GM12878 (cell line): ENCODE results near the gene NME7. TPM values are rescaled to one million over a fixed set of nuclear protein-coding genes. Genes with fewer than 3 reads are reported as not detected.

Source experiments
- ATF3 ChIP-seq: IDR thresholded peaks from 2 replicates; pipeline ENCODE4 v1.6.1; 2011; ENCODE audit warnings: low read depth, mild to moderate bottlenecking, low read length, moderate library complexity, borderline replicate concordance; ENCODE audit errors: extremely low read depth
- BMI1 ChIP-seq: fragments of 450-650 bp; IDR thresholded peaks from 2 replicates; pipeline ENCODE4 v1.6.1; 2016; ENCODE audit warnings: mild to moderate bottlenecking, moderate library complexity, borderline replicate concordance
- CEBPB ChIP-seq, 2 experiments: fragments of 150-350 bp in 1 of 2; IDR thresholded peaks; 2 replicates each; pipeline ENCODE4 v1.6.1; 2012 to 2014; ENCODE audit warnings: low read depth in 2 of 2, low read length in 2 of 2, borderline replicate concordance in 1 of 2, inconsistent platforms in 1 of 2
- CUX1 ChIP-seq: IDR thresholded peaks from 2 replicates; pipeline ENCODE4 v1.6.1; 2012; ENCODE audit warnings: improper control_type of control experiment, low read depth, low read length; ENCODE audit not compliant: insufficient replicate concordance
- E2F4 ChIP-seq: IDR thresholded peaks from 2 replicates; pipeline ENCODE4 v1.6.1; 2012; ENCODE audit warnings: low read depth, low read length, improper control_type of control experiment
- ESRRA ChIP-seq: IDR thresholded peaks from 2 replicates; pipeline ENCODE4 v1.6.1; 2012; ENCODE audit warnings: mild to moderate bottlenecking, low read length, improper control_type of control experiment
- FOS ChIP-seq: IDR thresholded peaks from 3 replicates; pipeline ENCODE4 v1.6.1; 2011; ENCODE audit warnings: borderline replicate concordance; ENCODE audit not compliant: insufficient read length; ENCODE audit errors: extremely low read depth
- GATAD2B ChIP-seq: fragments of 450-650 bp; conservative IDR thresholded peaks from 2 replicates; pipeline ENCODE4 v1.6.1; 2017; ENCODE audit warnings: low read depth, mild to moderate bottlenecking, moderate library complexity
- NKRF ChIP-seq: fragments of 450-650 bp; conservative IDR thresholded peaks from 2 replicates; pipeline ENCODE4 v1.6.1; 2017; ENCODE audit warnings: mild to moderate bottlenecking, moderate library complexity
- PAX5 ChIP-seq: IDR thresholded peaks from 2 replicates; pipeline ENCODE4 v1.6.1; 2011; ENCODE audit warnings: low read depth, low read length, borderline replicate concordance
- PAX8 ChIP-seq: fragments of 450-650 bp; IDR thresholded peaks from 2 replicates; pipeline ENCODE4 v1.6.1; 2017; ENCODE audit warnings: mild to moderate bottlenecking, moderate library complexity
- TARDBP ChIP-seq: IDR thresholded peaks from 2 replicates; pipeline ENCODE4 v1.6.1; 2016; ENCODE audit warnings: borderline replicate concordance
- TCF12 ChIP-seq: IDR thresholded peaks from 2 replicates; pipeline ENCODE4 v1.6.1; 2011; ENCODE audit warnings: low read depth, mild to moderate bottlenecking, low read length
- ZNF24 ChIP-seq: fragments of 450-650 bp; IDR thresholded peaks from 2 replicates; pipeline ENCODE4 v1.6.1; 2017; ENCODE audit warnings: antibody characterized with exemption, mild to moderate bottlenecking
- ZNF274 ChIP-seq: IDR thresholded peaks from one replicate; pipeline ENCODE4 v1.8.0; 2011; ENCODE audit not compliant: insufficient read length, insufficient read depth
- ZNF592 ChIP-seq: fragments of 450-650 bp; IDR thresholded peaks from 2 replicates; pipeline ENCODE4 v1.6.1; 2017; ENCODE audit warnings: mild to moderate bottlenecking, moderate library complexity
- polyA plus RNA-seq, 11 experiments: library from polyadenylated mRNA; depleted of rRNA in 4 of 11; unstranded in 6 of 11; stranded (reverse) in 5 of 11; fragments of >200 nt; fragmentation: Nextera tagmentation in 4 of 11; fragmentation: Illumina TruSeq in 1 of 11; extraction: Ambion mirVana in 4 of 11; extraction: Trizol in 1 of 11; gene quantifications; 1 replicate in 1 of 11; 2 replicates in 10 of 11; pipeline versions ENCODE4 v1.2.1 to v1.2.3, GENCODE V29; 2011 to 2016; ENCODE audit warnings: inconsistent platforms in 2 of 11, missing spikeins in 2 of 11, low read depth in 1 of 11
- total RNA-seq, 4 experiments: library from RNA; depleted of rRNA in 3 of 4; stranded (reverse); fragments of >200 nt in 3 of 4; fragmentation: Illumina TruSeq in 1 of 4; extraction: Trizol in 1 of 4; gene quantifications; 2 replicates each; pipeline versions ENCODE4 v1.2.1 to v1.2.3, GENCODE V29; 2013 to 2021

The NME7 gene
- total and polyA plus RNA-seq, 10 of the 15 experiments (the other 5 are each of a cell fraction or from before 2014, with no cell fraction given), result 1.5 to 15.6 (median 7.2) TPM

- TF ChIP-seq ZNF592 (no peak), ZNF274 (no peak), ATF3 (no peak; the same call in 1 of the 2 replicates), CEBPB (IDR thresholded peaks at IDR 0.05; ENCODE audit: borderline replicate concordance in 1 of 2, low read depth in 2 of 2, low read length in 2 of 2) (no peak), PAX8 (no peak), TARDBP (peak; percentile 25; the same call in 1 of the 2 replicates), ZNF24 (no peak), TCF12 (peak; percentile 27; the same call in 1 of the 2 replicates), E2F4 (no peak), CUX1 (peak; percentile 40), PAX5 (no peak), ESRRA (no peak), NKRF (peak; percentile 96), BMI1 (peak; percentile 97), GATAD2B (no peak; the same call in 1 of the 2 replicates), FOS (no peak)
Observed at GRCh38 chr1:169367686-169368405, at the start of gene NME7, which contains the start of gene BLZF1 (continued).
